ENCODE measurements around the gene PDE4D. TPM values are rescaled to one million over a fixed set of nuclear protein-coding genes. Genes with fewer than 3 reads are reported as not detected.
A peak's percentile ranks its signal among the peaks of the same experiment; 100 is the strongest.

The PDE4D gene
- total RNA-seq, 1 donor from 2014 or later: 7.6 TPM

DNA sequence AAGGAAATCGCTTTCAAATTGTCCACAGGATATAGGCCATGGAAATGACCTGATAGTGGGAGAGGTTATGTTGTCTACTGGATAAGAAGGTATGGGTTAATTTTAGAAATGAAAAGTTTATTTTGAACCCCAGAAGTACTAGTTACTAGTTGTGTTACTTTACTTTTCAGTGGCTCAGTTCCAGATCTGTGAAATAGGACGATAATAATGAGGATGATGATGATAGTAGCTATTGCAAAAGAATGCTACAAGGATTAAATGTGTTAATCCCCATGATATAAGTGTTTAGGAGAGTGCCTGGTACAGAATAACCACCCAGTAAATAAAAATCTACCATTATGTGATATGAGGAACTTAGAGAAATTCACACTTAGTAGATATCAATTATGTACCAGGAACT, 120.8 kb downstream of the PDE4D start:
- Mint-ChIP-seq H3K9me3 (ENCODE audit: low read depth) (no peaks in the 10 kb centered on the region), H3K4me3 (ENCODE audit: low read depth) (no peak overlapping the region), H3K27me3 (peaks cover 10% of the 10 kb centered on the region), H3K4me1 (ENCODE audit: low read depth) (peaks cover 15% of the 10 kb centered on the region), H3K36me3 (ENCODE audit: insufficient read depth) (no peaks in the 10 kb centered on the region), H3K27ac (no peak overlapping the region)
- DNase-seq (ENCODE audit: low spot score, unreplicated experiment): no peak
- TF ChIP-seq, protein P1, sequence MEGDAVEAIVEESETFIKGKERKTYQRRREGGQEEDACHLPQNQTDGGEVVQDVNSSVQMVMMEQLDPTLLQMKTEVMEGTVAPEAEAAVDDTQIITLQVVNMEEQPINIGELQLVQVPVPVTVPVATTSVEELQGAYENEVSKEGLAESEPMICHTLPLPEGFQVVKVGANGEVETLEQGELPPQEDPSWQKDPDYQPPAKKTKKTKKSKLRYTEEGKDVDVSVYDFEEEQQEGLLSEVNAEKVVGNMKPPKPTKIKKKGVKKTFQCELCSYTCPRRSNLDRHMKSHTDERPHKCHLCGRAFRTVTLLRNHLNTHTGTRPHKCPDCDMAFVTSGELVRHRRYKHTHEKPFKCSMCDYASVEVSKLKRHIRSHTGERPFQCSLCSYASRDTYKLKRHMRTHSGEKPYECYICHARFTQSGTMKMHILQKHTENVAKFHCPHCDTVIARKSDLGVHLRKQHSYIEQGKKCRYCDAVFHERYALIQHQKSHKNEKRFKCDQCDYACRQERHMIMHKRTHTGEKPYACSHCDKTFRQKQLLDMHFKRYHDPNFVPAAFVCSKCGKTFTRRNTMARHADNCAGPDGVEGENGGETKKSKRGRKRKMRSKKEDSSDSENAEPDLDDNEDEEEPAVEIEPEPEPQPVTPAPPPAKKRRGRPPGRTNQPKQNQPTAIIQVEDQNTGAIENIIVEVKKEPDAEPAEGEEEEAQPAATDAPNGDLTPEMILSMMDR (IDR thresholded peaks at IDR 0.05; ENCODE audit: unreplicated experiment): no peak

DNA sequence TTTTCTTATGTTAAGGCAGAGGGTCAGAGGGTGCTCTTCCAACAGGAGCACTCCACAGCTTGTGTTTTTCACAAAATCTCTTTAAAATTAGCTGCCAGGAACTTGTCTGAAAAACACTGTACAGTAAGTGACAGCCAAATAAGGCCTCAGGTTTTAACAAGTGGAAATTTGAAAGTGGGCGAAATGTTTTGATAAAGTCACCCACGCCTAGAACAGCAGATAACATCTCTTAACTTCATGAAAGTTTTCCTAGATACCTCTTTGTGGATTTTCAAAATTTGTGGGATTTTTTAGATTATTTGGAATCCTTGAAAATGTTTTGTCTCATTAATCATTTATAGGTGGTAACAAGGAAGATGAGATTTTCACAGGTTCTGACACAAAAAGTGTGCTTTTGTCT, 121.3 kb downstream of the PDE4D start:
- Mint-ChIP-seq H3K4me1 (ENCODE audit: low read depth) (peaks cover 15% of the 10 kb centered on the region), H3K9me3 (ENCODE audit: low read depth) (no peaks in the 10 kb centered on the region), H3K27ac (no peak overlapping the region), H3K27me3 (peaks cover 10% of the 10 kb centered on the region), H3K4me3 (ENCODE audit: low read depth) (no peak overlapping the region), H3K36me3 (ENCODE audit: insufficient read depth) (no peaks in the 10 kb centered on the region)
- TF ChIP-seq, protein P1 (IDR thresholded peaks at IDR 0.05; ENCODE audit: unreplicated experiment): no peak
- no peak for DNase-seq (ENCODE audit: low spot score, unreplicated experiment)

DNA sequence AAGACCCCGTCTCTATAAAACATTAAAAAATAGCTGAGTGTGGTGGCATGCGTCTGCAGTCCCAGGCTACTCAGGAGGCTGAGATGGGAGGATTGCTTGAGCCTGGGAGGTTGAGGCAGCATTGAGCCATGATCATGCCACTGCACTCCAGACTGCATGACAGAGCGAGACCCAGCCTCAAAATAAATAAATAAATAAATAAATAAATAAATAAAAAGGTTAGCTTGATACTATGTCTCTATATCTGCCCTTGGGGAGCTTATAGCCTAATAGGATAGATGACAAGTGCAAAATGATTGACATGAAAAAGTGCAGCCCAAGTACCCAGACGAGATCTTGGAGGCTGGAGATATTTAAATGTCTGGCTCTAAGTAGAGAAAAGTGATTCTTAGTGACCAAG, 122.6 kb downstream of the PDE4D start:
- H3K27me3 Mint-ChIP-seq: peaks cover 10% of the 10 kb centered on the region
- TF ChIP-seq, protein P1 (IDR thresholded peaks at IDR 0.05; ENCODE audit: unreplicated experiment): no peak
- no peak overlapping the region for H3K4me3 Mint-ChIP-seq (ENCODE audit: low read depth)
- peaks cover 20% of the 10 kb centered on the region for H3K4me1 Mint-ChIP-seq (ENCODE audit: low read depth)
- H3K9me3 Mint-ChIP-seq (ENCODE audit: low read depth): no peaks in the 10 kb centered on the region
- no peak overlapping the region for H3K27ac Mint-ChIP-seq
- H3K36me3 Mint-ChIP-seq (ENCODE audit: insufficient read depth): no peaks in the 10 kb centered on the region
- DNase-seq (ENCODE audit: low spot score, unreplicated experiment): no peak

DNA sequence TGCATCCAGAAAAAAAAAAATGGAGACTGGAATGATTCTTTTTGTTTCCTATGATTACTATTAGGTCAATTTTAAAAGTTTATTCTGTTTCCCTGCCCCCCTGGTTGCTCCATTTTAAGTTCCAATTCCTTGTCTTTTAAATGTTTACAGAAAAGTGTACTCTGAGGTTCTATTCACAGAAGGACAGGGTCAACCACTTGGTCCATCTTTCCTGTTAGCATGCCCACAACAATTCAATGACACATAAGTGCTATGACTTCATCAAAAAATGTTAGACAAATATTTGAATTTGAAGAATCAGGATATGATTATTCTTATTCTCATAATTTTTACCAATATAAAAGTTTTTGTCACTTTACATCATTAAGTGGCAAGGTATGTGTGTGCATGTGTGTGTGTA, 123.7 kb downstream of the PDE4D start:
- H3K27ac Mint-ChIP-seq: no peak overlapping the region
- H3K9me3 Mint-ChIP-seq (ENCODE audit: low read depth): no peaks in the 10 kb centered on the region
- no peaks in the 10 kb centered on the region for H3K36me3 Mint-ChIP-seq (ENCODE audit: insufficient read depth)
- no peak for DNase-seq (ENCODE audit: low spot score, unreplicated experiment)
- H3K27me3 Mint-ChIP-seq: peaks cover 10% of the 10 kb centered on the region
- peaks cover 20% of the 10 kb centered on the region for H3K4me1 Mint-ChIP-seq (ENCODE audit: low read depth)
- TF ChIP-seq, protein P1 (IDR thresholded peaks at IDR 0.05; ENCODE audit: unreplicated experiment): no peak
- no peak overlapping the region for H3K4me3 Mint-ChIP-seq (ENCODE audit: low read depth)

DNA sequence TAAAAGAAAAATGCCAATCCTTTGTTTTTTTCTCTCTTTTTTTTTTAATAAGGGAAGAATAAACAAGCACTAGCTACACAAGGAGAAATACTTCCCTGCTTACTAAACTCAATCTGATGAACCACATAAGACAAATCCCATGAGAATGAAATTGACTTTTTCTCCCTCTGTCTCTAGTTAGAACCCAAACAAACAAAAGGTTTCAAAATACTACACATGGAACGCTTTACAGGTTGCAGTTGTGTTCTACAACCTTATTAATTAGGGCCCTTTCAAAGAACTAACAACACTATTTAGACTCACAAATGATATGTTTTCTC, 124.5 kb downstream of the PDE4D start:
- H3K4me1 Mint-ChIP-seq (ENCODE audit: low read depth): peaks cover 20% of the 10 kb centered on the region
- peak overlapping the region; percentile 84 for H3K27ac Mint-ChIP-seq
- peaks cover 10% of the 10 kb centered on the region for H3K27me3 Mint-ChIP-seq
- DNase-seq (ENCODE audit: low spot score, unreplicated experiment): no peak
- no peaks in the 10 kb centered on the region for H3K9me3 Mint-ChIP-seq (ENCODE audit: low read depth)
- TF ChIP-seq, protein P1 (IDR thresholded peaks at IDR 0.05; ENCODE audit: unreplicated experiment): no peak
- peak overlapping the region; percentile 77 for H3K4me3 Mint-ChIP-seq (ENCODE audit: low read depth)
- no peaks in the 10 kb centered on the region for H3K36me3 Mint-ChIP-seq (ENCODE audit: insufficient read depth)

All from progenitor cell of endocrine pancreas (in vitro differentiated cells).